CD8-positive, alpha-beta memory T cell (primary cell): ENCODE measurements around the gene FOXA1. TPM values are rescaled to one million over a fixed set of nuclear protein-coding genes. Genes with fewer than 3 reads are reported as not detected.

Experiments
- CTCF ChIA-PET: fragments of 350-600 bp; sonication (Branson Sonifier 250); formaldehyde crosslinking; loops from one replicate; lab custom pipeline; 2021; ENCODE audit warnings: antibody characterized with exemption; lab: Charles Lee
- POLR2A ChIA-PET: fragments of 350-600 bp; sonication (Branson Sonifier 250); formaldehyde crosslinking; loops from one replicate; lab custom pipeline; 2021; ENCODE audit warnings: antibody characterized with exemption; lab: Charles Lee
- DNase-seq, 5 donors: peaks; one replicate each; pipeline versions ENCODE4 v3.0.0 to v3.0.0-alpha.2; 2020 to 2022; ENCODE audit warnings: mixed read lengths in 1 of 5
- H3K27ac ChIP-seq: one replicate; pipeline ENCODE4 v1.7.0; 2013; ENCODE audit warnings: low read depth, mild to moderate bottlenecking, low read length, moderate library complexity
- H3K27me3 ChIP-seq: 2 replicates; pipeline ENCODE4 v1.7.0; 2013; ENCODE audit warnings: low read length, mild to moderate bottlenecking; ENCODE audit not compliant: insufficient read depth, poor library complexity, severe bottlenecking
- H3K36me3 ChIP-seq: 2 replicates; pipeline ENCODE4 v1.7.0; 2013; ENCODE audit warnings: mild to moderate bottlenecking, low read length, moderate library complexity; ENCODE audit not compliant: insufficient read depth
- H3K4me1 ChIP-seq: 2 replicates; pipeline ENCODE4 v1.7.0; 2013; ENCODE audit warnings: mild to moderate bottlenecking, low read length, moderate library complexity; ENCODE audit not compliant: insufficient read depth
- H3K4me3 ChIP-seq: 2 replicates; pipeline ENCODE4 v1.7.0; 2013; ENCODE audit warnings: mild to moderate bottlenecking, low read length
- H3K9me3 ChIP-seq: 2 replicates; pipeline ENCODE4 v1.7.0; 2013; ENCODE audit warnings: mild to moderate bottlenecking, low read length
- H3K27ac Mint-ChIP-seq, 8 donors: one replicate each; pipeline ENCODE4 v1.8.0; 2020 to 2021; ENCODE audit warnings: mixed read lengths in 8 of 8, mild to moderate bottlenecking in 6 of 8, inconsistent platforms in 3 of 8, moderate library complexity in 3 of 8
- H3K27me3 Mint-ChIP-seq, 2 donors: one replicate each; pipeline ENCODE4 v1.8.0; 2020 to 2021; ENCODE audit warnings: mixed read lengths in 2 of 2, mild to moderate bottlenecking in 1 of 2, moderate library complexity in 1 of 2
- H3K36me3 Mint-ChIP-seq, 3 donors: one replicate each; pipeline ENCODE4 v1.8.0; 2020 to 2021; ENCODE audit warnings: mixed read lengths in 3 of 3, inconsistent platforms in 1 of 3, mild to moderate bottlenecking in 1 of 3
- H3K4me1 Mint-ChIP-seq, 3 donors: one replicate each; pipeline ENCODE4 v1.8.0; 2020 to 2021; ENCODE audit warnings: mixed read lengths in 3 of 3, inconsistent platforms in 1 of 3, mild to moderate bottlenecking in 1 of 3
- H3K4me3 Mint-ChIP-seq, 7 donors: one replicate each; pipeline ENCODE4 v1.8.0; 2020 to 2021; ENCODE audit warnings: mixed read lengths in 7 of 7, mild to moderate bottlenecking in 6 of 7, moderate library complexity in 4 of 7, inconsistent platforms in 2 of 7
- H3K9me3 Mint-ChIP-seq, 5 donors: one replicate each; pipeline ENCODE4 v1.8.0; 2020 to 2022; ENCODE audit warnings: mixed read lengths in 5 of 5, mild to moderate bottlenecking in 3 of 5, moderate library complexity in 2 of 5, inconsistent platforms in 1 of 5
- polyA plus RNA-seq: library from polyadenylated mRNA; unstranded; fragments of 300-500 nt; fragmentation: Illumina TruSeq; gene quantifications from one replicate; pipeline ENCODE4 v1.2.3, GENCODE V29; 2021
- total RNA-seq, 2 experiments: library from RNA; stranded (reverse); gene quantifications; one replicate each; pipeline ENCODE4 v1.2.3, GENCODE V29; 2021

Gene FOXA1
- total and polyA plus RNA-seq, 3 experiments from 2014 or later = 0.42 TPM; not detected in 2

DNA sequence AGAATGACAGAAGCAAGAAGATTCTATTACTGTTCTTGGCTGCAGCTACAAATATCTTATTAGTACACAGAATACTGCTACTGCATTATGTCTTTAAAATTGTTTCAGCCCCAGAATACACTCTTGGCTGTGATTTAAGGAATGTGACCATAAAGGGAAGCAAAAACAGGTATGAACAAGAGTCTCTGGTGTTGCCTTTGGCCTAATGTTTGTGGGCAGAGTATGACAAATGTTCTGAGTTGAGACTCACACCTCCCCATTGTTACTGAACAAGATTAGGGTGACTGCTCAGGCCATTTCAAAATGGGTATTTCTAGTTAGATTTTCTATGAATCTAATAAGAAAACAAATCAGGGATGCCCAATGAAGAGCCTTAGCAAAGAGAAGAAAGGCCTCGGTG, 28.9 kb upstream of the FOXA1 start:
- H3K36me3 ChIP-seq = no peaks in the 10 kb centered on the region
- H3K27me3 Mint-ChIP-seq = peaks cover 0 to 19% of the 10 kb centered on the region in 2 donors
- no peaks in the 10 kb centered on the region for H3K27me3 ChIP-seq
- no peaks in the 10 kb centered on the region for H3K4me1 Mint-ChIP-seq
- CTCF ChIA-PET = no interaction called here
- H3K9me3 Mint-ChIP-seq = peaks cover 4 to 20% (median 17%) of the 10 kb centered on the region in 5 donors
- H3K4me1 ChIP-seq = no peaks in the 10 kb centered on the region
- H3K4me3 ChIP-seq = no peak overlapping the region
- no peak overlapping the region for H3K4me3 Mint-ChIP-seq
- no peak for DNase-seq
- H3K9me3 ChIP-seq = no peaks in the 10 kb centered on the region
- no peak overlapping the region for H3K27ac ChIP-seq
- H3K27ac Mint-ChIP-seq = no peak overlapping the region
- POLR2A ChIA-PET = no interaction called here
- H3K36me3 Mint-ChIP-seq = no peaks in the 10 kb centered on the region

GRCh38 chr14:37623426-37623951, 28.4 kb upstream of the FOXA1 start:
- H3K27ac Mint-ChIP-seq = no peak overlapping the region
- H3K36me3 ChIP-seq = no peaks in the 10 kb centered on the region
- CTCF ChIA-PET = no interaction called here
- no peaks in the 10 kb centered on the region for H3K27me3 ChIP-seq
- H3K27me3 Mint-ChIP-seq = peaks cover 0 to 19% of the 10 kb centered on the region in 2 donors
- peaks cover 4 to 19% (median 18%) of the 10 kb centered on the region in 5 donors for H3K9me3 Mint-ChIP-seq
- H3K4me3 ChIP-seq = no peak overlapping the region
- POLR2A ChIA-PET = no interaction called here
- no peaks in the 10 kb centered on the region for H3K36me3 Mint-ChIP-seq
- no peak overlapping the region for H3K27ac ChIP-seq
- H3K4me3 Mint-ChIP-seq = no peak overlapping the region
- no peaks in the 10 kb centered on the region for H3K4me1 ChIP-seq
- no peaks in the 10 kb centered on the region for H3K4me1 Mint-ChIP-seq
- DNase-seq = no peak
- H3K9me3 ChIP-seq = no peaks in the 10 kb centered on the region

DNA sequence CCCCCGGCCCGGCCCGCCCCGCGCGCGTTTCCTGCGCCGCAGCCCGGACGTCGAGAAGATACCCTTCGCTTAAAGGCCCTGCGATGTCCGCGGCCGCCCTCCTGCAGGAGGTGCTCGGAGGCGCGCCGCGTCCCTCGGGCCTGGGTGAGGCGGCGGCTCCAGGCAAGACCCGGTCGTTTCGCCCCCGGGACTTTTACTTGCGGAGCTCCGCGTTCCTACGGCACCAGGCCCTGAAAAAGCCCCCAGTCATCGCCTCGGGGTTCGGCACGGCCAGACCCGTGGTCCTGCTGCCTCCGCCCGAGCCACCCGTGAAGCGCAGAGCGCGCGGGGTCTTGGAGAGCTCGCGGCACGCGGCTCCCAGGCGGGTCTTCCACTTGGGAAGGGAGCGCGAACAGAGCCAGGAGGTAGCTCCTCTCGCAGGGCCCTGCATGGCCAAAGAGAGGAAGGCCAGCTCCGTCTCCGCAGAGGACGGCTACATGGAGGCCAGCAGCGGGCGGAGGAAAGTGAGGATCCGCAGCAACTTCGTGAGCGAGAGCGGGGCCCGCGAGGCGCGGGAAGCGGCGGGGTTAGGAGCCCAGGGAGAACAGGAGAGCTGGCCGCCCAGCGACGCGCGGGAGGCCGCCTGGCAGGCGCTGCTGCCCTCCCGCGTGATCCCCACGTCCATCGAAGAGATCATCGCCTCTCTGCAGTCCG, 27.3 kb upstream of the FOXA1 start:
- CTCF ChIA-PET = no interaction called here
- H3K36me3 ChIP-seq = no peaks in the 10 kb centered on the region
- no peak overlapping the region for H3K4me3 ChIP-seq
- H3K4me1 Mint-ChIP-seq = no peaks in the 10 kb centered on the region
- peaks cover 0 to 19% of the 10 kb centered on the region in 2 donors for H3K27me3 Mint-ChIP-seq
- H3K27ac ChIP-seq = no peak overlapping the region
- H3K36me3 Mint-ChIP-seq = no peaks in the 10 kb centered on the region
- POLR2A ChIA-PET = no interaction called here
- no peaks in the 10 kb centered on the region for H3K9me3 ChIP-seq
- H3K27ac Mint-ChIP-seq = no peak overlapping the region
- no peaks in the 10 kb centered on the region for H3K4me1 ChIP-seq
- no peak for DNase-seq
- H3K27me3 ChIP-seq = no peaks in the 10 kb centered on the region
- H3K4me3 Mint-ChIP-seq = no peak overlapping the region
- H3K9me3 Mint-ChIP-seq = peaks cover 4 to 27% (median 13%) of the 10 kb centered on the region in 5 donors

GRCh38 chr14:37620856-37621255, 25.8 kb upstream of the FOXA1 start:
- CTCF ChIA-PET = no interaction called here

GRCh38 chr14:37618498-37619028, 23.5 kb upstream of the FOXA1 start:
- Mint-ChIP-seq H3K4me1 (no peaks in the 10 kb centered on the region), H3K9me3 (peaks cover 19 to 47% (median 28%) of the 10 kb centered on the region in 5 donors), H3K27me3 (peaks cover 0 to 11% of the 10 kb centered on the region in 2 donors), H3K4me3 (no peak overlapping the region), H3K36me3 (peaks cover 0 to 6% (median 1%) of the 10 kb centered on the region in 3 donors), H3K27ac (no peak overlapping the region)
- ChIA-PET CTCF (no interaction called here), POLR2A (no interaction called here)
- no peaks in the 10 kb centered on the region for H3K4me1 ChIP-seq
- peaks cover 6% of the 10 kb centered on the region for H3K9me3 ChIP-seq
- no peak overlapping the region for H3K4me3 ChIP-seq
- no peak for DNase-seq
- no peaks in the 10 kb centered on the region for H3K36me3 ChIP-seq
- H3K27ac ChIP-seq = no peak overlapping the region
- H3K27me3 ChIP-seq = no peaks in the 10 kb centered on the region

More at GRCh38 chr14:37620856-37621255, 25.8 kb upstream of the FOXA1 start:
- Histone ChIP-seq H3K36me3 (no peaks in the 10 kb centered on the region), H3K4me1 (no peaks in the 10 kb centered on the region), H3K27ac (no peak overlapping the region), H3K4me3 (no peak overlapping the region), H3K9me3 (peaks cover 3% of the 10 kb centered on the region), H3K27me3 (no peaks in the 10 kb centered on the region)
- no peak for DNase-seq
- POLR2A ChIA-PET = no interaction called here
- H3K36me3 Mint-ChIP-seq = peaks cover 0 to 4% (median 1%) of the 10 kb centered on the region in 3 donors
- no peak overlapping the region for H3K27ac Mint-ChIP-seq
- H3K4me3 Mint-ChIP-seq = no peak overlapping the region
- H3K4me1 Mint-ChIP-seq = no peaks in the 10 kb centered on the region
- peaks cover 13 to 33% (median 20%) of the 10 kb centered on the region in 5 donors for H3K9me3 Mint-ChIP-seq
- H3K27me3 Mint-ChIP-seq = peaks cover 0 to 19% of the 10 kb centered on the region in 2 donors

GRCh38 chr14:37617864-37618365, 22.9 kb upstream of the FOXA1 start:
- Mint-ChIP-seq H3K4me3 (no peak overlapping the region), H3K36me3 (peaks cover 0 to 6% (median 1%) of the 10 kb centered on the region in 3 donors), H3K4me1 (no peaks in the 10 kb centered on the region), H3K9me3 (peaks cover 16 to 45% (median 31%) of the 10 kb centered on the region in 5 donors), H3K27ac (no peak overlapping the region), H3K27me3 (peaks cover 0 to 10% of the 10 kb centered on the region in 2 donors)
- no peaks in the 10 kb centered on the region for H3K27me3 ChIP-seq
- no peak overlapping the region for H3K27ac ChIP-seq
- H3K4me1 ChIP-seq = no peaks in the 10 kb centered on the region
- no peak for DNase-seq
- H3K9me3 ChIP-seq = peaks cover 6% of the 10 kb centered on the region
- POLR2A ChIA-PET = no interaction called here
- H3K36me3 ChIP-seq = no peaks in the 10 kb centered on the region
- CTCF ChIA-PET = no interaction called here
- no peak overlapping the region for H3K4me3 ChIP-seq

DNA sequence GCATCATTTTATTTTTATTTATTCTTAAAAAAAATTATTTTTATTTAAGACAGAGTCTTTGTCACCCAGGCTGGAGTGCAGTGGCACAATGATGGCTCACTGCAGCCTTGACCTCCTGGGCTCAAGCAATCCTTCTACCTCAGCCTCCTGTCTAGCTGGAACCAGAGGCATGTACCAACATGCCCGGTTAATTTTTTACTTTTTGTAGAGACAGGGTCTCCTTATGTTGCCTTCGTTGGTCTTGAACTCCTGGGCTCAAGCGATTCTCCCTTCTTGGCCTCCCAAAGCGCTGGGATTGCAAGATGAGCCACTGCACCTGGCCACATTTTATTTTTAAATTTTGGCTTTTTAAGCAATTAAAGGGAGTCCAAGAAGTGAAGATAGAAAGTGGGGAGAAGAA, 21.8 kb upstream of the FOXA1 start:
- POLR2A ChIA-PET = no interaction called here
- no peaks in the 10 kb centered on the region for H3K27me3 ChIP-seq
- H3K27ac Mint-ChIP-seq = no peak overlapping the region

More for the DNA sequence above, 21.8 kb upstream of the FOXA1 start:
- no peak for DNase-seq
- CTCF ChIA-PET = no interaction called here
- Mint-ChIP-seq H3K27me3 (peaks cover 0 to 10% of the 10 kb centered on the region in 2 donors), H3K9me3 (peaks cover 21 to 49% (median 39%) of the 10 kb centered on the region in 5 donors), H3K4me3 (no peak overlapping the region), H3K4me1 (no peaks in the 10 kb centered on the region), H3K36me3 (peaks cover 0 to 6% (median 1%) of the 10 kb centered on the region in 3 donors)
- H3K9me3 ChIP-seq = peaks cover 6% of the 10 kb centered on the region
- H3K36me3 ChIP-seq = no peaks in the 10 kb centered on the region
- no peaks in the 10 kb centered on the region for H3K4me1 ChIP-seq
- no peak overlapping the region for H3K4me3 ChIP-seq
- H3K27ac ChIP-seq = no peak overlapping the region
